ENCODE results near the gene ZNF507.

- TF ChIP-seq CTCF (conservative IDR thresholded peaks at IDR 0.05) (no peak), EZH2 (IDR thresholded peaks at IDR 0.05; ENCODE audit: low read depth) (no peak)
These were observed 27.5 kb downstream of the ZNF507 start for GRCh38 chr19:32372726-32373517.
